Muscle layer of colon (tissue), 2 donors: ENCODE data around the gene SIGLEC11.
"Not testable (repeated sequence)": the region's sequence is repeated elsewhere in the genome, so short reads cannot be mapped to it uniquely, and the experiment has no call there.

Experiments used
- H3K27ac ChIP-seq: one replicate; pipeline ENCODE4 v1.7.0; 2013; ENCODE audit warnings: low read depth, mild to moderate bottlenecking, low read length, moderate library complexity
- H3K27me3 ChIP-seq, 2 donors: one replicate each; pipeline ENCODE4 v1.7.0; 2013; ENCODE audit warnings: low read length in 2 of 2, mild to moderate bottlenecking in 2 of 2; ENCODE audit not compliant: insufficient read depth in 2 of 2, control insufficient read depth in 1 of 2
- H3K36me3 ChIP-seq: one replicate; pipeline ENCODE4 v1.7.0; 2013; ENCODE audit warnings: mild to moderate bottlenecking, low read length; ENCODE audit not compliant: insufficient read depth
- H3K4me1 ChIP-seq: one replicate; pipeline ENCODE4 v1.7.0; 2013; ENCODE audit warnings: mild to moderate bottlenecking, low read length; ENCODE audit not compliant: insufficient read depth
- H3K4me3 ChIP-seq, 2 donors: one replicate each; pipeline ENCODE4 v1.7.0; 2013; ENCODE audit warnings: low read length in 2 of 2, low read depth in 1 of 2, mild to moderate bottlenecking in 1 of 2, moderate library complexity in 1 of 2
- H3K9ac ChIP-seq: one replicate; pipeline ENCODE4 v1.7.0; 2013; ENCODE audit warnings: low read length
- H3K9me3 ChIP-seq: one replicate; pipeline ENCODE4 v1.7.0; 2013; ENCODE audit warnings: mild to moderate bottlenecking, low read length
- donor health status: abdominal sarcoma.
- donor health status: Adenocarcinoma of cecum.

SIGLEC11 gene

DNA sequence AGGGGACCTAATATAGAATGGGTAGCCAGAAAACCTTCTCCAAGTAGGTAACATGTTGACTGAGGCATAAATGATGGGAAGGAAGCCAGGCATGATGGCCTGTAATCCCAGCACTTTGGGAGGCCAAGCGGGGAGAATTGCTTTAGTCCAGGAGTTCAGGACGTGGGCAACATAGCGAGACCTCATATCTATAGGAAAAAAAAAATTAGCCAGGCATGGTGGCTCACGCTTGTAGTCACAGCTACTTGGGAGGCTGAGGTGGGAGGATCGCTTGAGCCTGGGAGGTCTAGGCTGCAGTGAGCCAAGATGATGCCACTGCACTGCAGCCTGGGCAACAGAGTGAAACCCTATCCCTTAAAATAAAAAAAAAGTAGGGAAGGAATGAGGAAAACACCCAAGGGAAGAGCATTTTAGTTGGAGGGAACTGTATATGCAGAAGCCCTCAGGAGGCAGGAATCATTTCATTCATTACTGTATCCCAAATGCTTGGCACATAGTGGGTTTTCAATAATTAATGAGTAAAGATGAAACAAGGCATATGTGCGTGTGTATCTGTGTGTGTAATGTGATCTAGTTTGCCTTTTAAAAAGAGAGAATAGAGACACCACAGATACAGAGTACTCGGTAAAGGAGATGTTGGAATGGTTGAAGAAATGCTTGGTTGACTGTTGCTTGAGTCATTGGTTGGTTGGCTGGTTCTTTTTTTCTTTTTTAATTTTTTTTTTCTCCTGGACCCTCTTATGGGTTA lies 29.5 kb downstream of the SIGLEC11 start:
- peaks cover 10% of the 10 kb centered on the region for H3K4me1 ChIP-seq
- no peak overlapping the region for H3K4me3 ChIP-seq
- H3K36me3 ChIP-seq = peaks cover 14% of the 10 kb centered on the region
- H3K9me3 ChIP-seq = no peaks in the 10 kb centered on the region
- H3K27me3 ChIP-seq = no peaks in the 10 kb centered on the region
- H3K9ac ChIP-seq = no peak overlapping the region
- H3K27ac ChIP-seq = no peak overlapping the region

DNA sequence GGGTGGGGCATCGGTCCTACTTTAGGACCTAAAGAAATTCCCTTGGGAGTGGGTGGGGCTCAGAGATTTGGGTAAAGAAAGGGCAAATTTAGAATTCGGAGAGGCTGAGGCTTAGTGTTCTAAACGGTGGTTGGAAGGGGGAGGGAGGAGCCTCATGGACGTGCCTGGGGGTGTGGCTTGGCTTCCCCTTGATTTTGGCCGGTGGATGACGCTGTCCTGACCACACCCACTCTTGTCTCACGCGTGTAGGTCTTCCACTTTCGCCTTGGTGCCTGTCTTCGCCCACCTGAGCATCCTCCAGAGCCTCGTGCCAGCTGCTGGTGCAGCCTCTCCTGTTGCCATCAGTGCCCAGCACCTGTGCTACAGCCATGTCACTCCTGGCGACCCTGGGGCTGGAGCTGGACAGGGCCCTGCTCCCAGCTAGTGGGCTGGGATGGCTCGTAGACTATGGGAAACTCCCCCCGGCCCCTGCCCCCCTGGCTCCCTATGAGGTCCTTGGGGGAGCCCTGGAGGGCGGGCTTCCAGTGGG lies 30.4 kb downstream of the SIGLEC11 start:
- no peak overlapping the region for H3K9ac ChIP-seq
- peaks cover 11% of the 10 kb centered on the region for H3K4me1 ChIP-seq
- no peaks in the 10 kb centered on the region for H3K9me3 ChIP-seq
- H3K27me3 ChIP-seq = no peaks in the 10 kb centered on the region
- peaks cover 18% of the 10 kb centered on the region for H3K36me3 ChIP-seq
- peak overlapping the region in 1 of 2 donors; percentile 73 for H3K4me3 ChIP-seq
- no peak overlapping the region for H3K27ac ChIP-seq

DNA sequence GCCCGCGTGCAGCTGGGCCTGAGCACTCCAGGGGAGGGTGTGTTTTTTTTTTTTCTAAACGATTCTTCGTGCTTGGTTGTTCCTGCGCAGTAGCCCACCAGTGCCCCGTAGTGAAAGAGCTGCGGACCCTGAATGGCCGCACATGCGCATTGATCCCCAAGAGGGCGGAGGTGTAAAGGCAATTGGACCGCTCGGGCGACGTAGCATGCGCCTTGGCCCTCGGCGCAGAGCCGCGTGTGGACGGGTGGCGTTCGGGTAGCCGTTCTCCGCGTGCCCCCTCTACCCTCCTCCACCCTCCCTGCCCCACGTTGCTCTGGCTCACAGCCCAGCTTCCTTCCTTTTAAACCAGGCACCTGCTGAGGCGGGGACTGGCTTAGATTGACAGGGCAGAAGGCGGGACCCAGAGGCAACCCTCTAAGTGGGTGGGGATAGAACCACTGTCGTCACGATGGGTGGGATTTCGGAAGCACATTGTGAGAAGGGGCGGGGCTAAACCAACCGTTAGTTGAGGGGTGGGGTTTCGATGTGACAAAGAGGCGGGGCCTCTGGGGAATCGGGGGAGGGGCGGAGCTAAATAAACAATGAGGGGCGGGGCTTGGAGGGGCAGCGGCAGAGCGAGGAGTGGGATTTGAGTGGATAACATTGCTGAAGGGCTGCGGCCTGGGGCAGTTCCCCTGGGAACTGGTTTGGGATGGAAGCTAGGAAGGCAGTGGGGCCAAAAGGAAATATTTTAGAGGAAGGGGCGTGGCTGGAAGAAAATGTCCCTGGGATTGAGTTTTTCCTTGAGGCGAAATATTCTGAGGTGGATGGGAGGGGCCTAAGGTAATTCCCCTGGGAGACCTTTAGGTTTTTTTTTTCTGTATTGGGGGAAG lies 31.1 kb downstream of the SIGLEC11 start:
- peak overlapping the region; percentile 73 to 95 for H3K4me3 ChIP-seq
- H3K9me3 ChIP-seq = no peaks in the 10 kb centered on the region
- peaks cover 14% of the 10 kb centered on the region for H3K4me1 ChIP-seq
- no peaks in the 10 kb centered on the region for H3K27me3 ChIP-seq
- H3K36me3 ChIP-seq = peaks cover 21% of the 10 kb centered on the region
- peak overlapping the region; percentile 46 for H3K9ac ChIP-seq
- peak overlapping the region; percentile 98 for H3K27ac ChIP-seq

DNA sequence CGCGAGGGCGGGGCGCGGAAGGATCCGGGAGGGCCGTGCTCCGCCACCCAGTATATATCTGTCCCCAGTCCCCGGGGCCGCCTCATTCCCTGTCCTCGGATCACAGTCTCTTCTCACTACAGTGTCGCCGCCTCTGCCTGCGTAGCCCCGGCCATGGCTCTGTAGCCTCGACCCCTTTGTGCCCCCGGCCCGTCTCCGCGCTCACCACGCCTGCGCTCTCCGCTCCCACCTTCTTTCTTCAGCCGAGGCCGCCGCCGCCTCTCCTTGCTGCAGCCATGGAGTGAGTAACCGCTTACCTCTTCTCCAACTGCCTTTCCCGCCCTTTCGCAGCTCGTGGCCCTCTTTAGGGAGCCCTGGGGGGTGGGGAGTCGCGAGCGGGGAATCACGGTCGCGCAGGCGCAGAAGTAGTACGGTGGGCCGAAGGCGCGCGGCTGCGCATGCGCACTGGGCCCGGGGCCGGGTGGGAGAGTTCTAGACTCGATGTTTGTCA lies 31.8 kb downstream of the SIGLEC11 start, which contains the start of the genes ATF5 and NUP62:
TSS of gene ATF5 (plus strand) at position 85 of the 490 bp plus-strand sequence. CDS start 1,646 bp downstream, outside the sequence.
TSS of gene NUP62 (minus strand) at position 384 of the 490 bp plus-strand sequence. CDS start 19,697 bp downstream, outside the sequence.
- peak within 1 kb of the TSS; percentile 46 for H3K9ac ChIP-seq
- H3K36me3 ChIP-seq = peaks cover 26% of the 10 kb centered on the region
- peaks cover 14% of the 10 kb centered on the region for H3K4me1 ChIP-seq
- H3K27me3 ChIP-seq = no peaks in the 10 kb centered on the region
- no peaks in the 10 kb centered on the region for H3K9me3 ChIP-seq
- H3K27ac ChIP-seq = peak within 1 kb of the TSS; percentile 98
- H3K4me3 ChIP-seq = peak within 1 kb of the TSS; percentile 73 to 95

DNA sequence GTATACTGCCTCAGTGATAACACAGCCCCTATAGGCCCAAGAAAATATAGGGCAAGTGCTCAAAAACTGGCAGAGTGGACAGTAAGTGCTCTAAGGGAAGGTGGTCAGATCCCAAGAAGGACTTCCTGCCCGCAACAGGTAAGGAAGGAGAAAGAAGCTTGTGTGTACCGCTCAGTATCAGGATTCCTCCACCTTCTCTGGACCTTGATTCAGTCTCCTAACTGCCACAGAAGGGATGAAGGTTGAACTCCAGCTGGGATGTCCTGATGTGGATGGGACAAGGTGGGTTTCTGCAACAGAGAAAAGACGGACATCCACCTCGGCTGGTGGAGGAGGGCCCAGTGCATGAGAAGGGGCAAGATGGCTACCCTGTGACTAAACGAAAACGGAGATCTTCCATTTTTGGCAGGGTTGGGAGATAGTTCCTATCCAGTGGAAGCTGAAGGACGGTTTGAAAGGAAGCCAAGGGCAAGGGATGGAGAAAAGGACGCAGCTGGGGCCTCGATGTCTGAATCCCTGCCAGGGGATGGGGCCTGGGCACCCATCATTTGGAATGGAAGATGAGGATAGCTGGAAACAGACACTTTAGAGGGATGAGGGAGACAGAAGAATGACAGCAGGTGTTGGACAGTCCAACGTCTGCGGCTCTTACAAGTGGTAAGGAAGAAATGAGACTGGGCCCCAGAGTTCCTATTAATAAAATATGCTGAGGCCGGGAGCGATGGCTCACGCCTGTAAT lies 33.3 kb downstream of the SIGLEC11 start:
- Histone ChIP-seq H3K4me3 (no peak overlapping the region), H3K4me1 (peaks cover 14% of the 10 kb centered on the region), H3K36me3 (peaks cover 39% of the 10 kb centered on the region), H3K27me3 (no peaks in the 10 kb centered on the region), H3K9me3 (no peaks in the 10 kb centered on the region), H3K9ac (peak overlapping the region; percentile 4), H3K27ac (no peak overlapping the region)

DNA sequence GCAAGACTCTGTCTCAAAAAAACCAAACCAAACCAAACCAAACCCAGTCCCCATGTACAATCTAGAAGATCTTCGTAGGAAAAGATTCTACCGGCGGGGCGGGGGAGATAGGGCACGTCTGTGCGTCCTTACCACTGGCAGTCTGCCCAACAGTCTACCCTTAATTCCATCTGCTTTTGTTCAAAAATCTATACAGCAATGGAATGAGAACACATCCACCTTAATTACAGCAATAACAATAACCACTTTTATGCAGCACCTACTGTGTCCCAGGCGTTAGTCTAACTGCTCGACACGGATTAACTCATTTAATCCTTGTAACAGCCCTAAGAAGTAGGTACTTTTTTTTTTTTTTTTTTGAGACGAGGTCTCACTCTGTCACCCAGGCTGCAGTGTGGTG lies 34.5 kb downstream of the SIGLEC11 start:
- Histone ChIP-seq H3K27ac (no peak overlapping the region), H3K4me3 (no peak overlapping the region), H3K27me3 (no peaks in the 10 kb centered on the region), H3K4me1 (peaks cover 14% of the 10 kb centered on the region), H3K9me3 (no peaks in the 10 kb centered on the region), H3K9ac (no peak overlapping the region), H3K36me3 (peaks cover 45% of the 10 kb centered on the region)

DNA sequence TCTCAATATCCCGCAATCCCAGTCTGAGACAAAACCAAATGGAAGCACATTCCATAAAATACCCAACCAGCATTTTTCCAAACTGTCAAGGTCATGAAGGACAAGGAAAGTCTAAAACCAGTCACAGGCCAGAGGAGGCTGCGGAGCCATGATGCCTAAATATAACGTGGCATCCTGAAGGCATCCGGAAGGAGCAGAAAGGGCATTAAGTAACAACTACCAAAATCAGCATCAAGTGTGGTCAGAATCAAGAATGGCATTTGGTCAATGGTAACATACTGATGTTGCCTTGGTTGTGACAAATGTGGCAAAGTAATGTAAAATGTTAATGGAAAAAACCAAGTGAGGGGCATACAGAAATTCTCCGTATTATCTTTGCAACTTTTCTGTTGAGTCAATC lies 35.5 kb downstream of the SIGLEC11 start:
- H3K4me3 ChIP-seq = no peak overlapping the region
- H3K9ac ChIP-seq = no peak overlapping the region
- H3K27me3 ChIP-seq = no peaks in the 10 kb centered on the region
- no peaks in the 10 kb centered on the region for H3K9me3 ChIP-seq
- H3K27ac ChIP-seq = no peak overlapping the region
- peaks cover 45% of the 10 kb centered on the region for H3K36me3 ChIP-seq
- peaks cover 14% of the 10 kb centered on the region for H3K4me1 ChIP-seq

DNA sequence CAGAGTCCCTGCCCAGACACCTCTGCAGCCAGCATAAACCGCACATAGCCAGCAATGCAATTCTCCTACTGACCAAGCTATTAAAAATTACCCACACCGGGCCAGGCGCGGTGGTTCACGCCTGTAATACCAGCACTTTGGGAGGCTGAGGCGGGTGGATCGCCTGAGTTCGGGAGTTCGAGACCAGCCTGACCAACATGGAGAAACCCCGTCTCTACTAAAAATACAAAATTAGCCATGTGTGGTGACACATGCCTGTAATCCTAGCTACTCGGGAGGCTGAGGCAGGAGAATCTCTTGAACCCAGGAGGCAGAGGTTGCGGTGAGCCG lies 36.1 kb downstream of the SIGLEC11 start:
- not testable (repeated sequence) for H3K9me3 ChIP-seq, H3K27ac ChIP-seq, H3K9ac ChIP-seq, H3K4me3 ChIP-seq, H3K27me3 ChIP-seq
- peaks cover 14% of the 10 kb centered on the region for H3K4me1 ChIP-seq
- peaks cover 45% of the 10 kb centered on the region for H3K36me3 ChIP-seq

DNA sequence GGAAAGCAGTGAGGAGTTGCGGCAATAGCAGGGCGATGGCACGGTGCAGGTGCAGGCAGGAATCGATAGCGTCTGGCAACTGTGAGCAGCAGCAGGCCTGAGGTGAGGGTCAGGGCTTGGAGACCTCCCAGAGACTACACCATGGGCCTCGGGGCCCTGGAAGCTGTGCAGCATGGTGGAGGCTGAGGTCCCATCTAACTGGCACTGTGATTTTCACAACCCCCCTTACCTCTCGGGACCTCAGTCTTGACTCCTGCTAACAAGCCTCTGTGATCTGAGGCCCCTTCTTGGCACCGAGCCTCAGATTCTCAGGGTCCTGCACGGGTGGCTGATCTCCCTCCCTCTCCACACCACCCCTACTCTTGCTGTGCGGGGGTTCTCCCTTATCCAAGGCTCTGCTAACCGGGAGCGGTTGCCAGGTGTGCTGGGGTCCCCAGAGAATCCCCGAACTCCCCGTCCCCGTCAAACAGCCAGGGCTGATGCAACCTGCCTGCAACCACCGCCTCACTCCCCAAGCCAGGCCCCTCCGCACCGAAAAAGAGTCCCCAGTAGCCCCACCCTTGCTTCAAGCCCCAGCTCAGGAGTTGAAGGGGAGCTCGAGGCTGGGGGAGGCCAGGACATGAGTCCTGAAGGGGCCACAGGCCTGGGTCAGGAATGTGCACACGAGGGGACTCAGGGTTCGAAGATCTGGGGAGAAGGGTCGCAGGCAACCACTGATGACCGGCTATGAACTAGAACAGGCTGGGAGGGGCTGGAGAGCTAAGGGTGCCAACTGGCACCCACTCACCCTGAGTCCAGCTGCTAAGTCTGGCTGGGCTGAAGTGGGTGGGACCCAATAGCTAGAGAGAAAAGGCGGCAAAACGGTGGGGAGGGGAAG lies 36.7 kb downstream of the SIGLEC11 start:
- Histone ChIP-seq H3K36me3 (peaks cover 45% of the 10 kb centered on the region), H3K27me3 (no peaks in the 10 kb centered on the region), H3K4me1 (peaks cover 14% of the 10 kb centered on the region), H3K9me3 (no peaks in the 10 kb centered on the region), H3K9ac (no peak overlapping the region), H3K4me3 (no peak overlapping the region), H3K27ac (no peak overlapping the region)
